Fibroblast of lung (primary cell): ENCODE results near the gene UNKL.

ENCODE experiments used
- CTCF ChIP-seq, 2 donors: IDR thresholded peaks in 1 of 2; conservative IDR thresholded peaks in 1 of 2; 1 replicate in 1 of 2; 2 replicates in 1 of 2; pipeline ENCODE4 v1.5.1; 2011 to 2012; ENCODE audit warnings: low read length in 2 of 2, control low read depth in 1 of 2, inconsistent platforms in 1 of 2, low read depth in 1 of 2, mild to moderate bottlenecking in 1 of 2
- EZH2 ChIP-seq: IDR thresholded peaks from 2 replicates; pipeline ENCODE4 v1.5.1; 2012; ENCODE audit warnings: low read length, control low read depth, mild to moderate bottlenecking; ENCODE audit errors: missing control alignments

GRCh38 chr16:1375298-1375640 lies 39.2 kb downstream of the UNKL start:
- no peak for TF ChIP-seq EZH2
- TF ChIP-seq CTCF (conservative IDR thresholded peaks at IDR 0.05 in 1 of 2, IDR thresholded peaks at IDR 0.05 in 1 of 2; ENCODE audit: low read depth in 1 of 2, low read length in 2 of 2) = no peak
